Endothelial cell (in vitro differentiated cells): ENCODE data around the gene ADAM33. TPM values are rescaled to one million over a fixed set of nuclear protein-coding genes. Genes with fewer than 3 reads are reported as not detected.

Source experiments
- DNase-seq: peaks from one replicate; pipeline ENCODE4 v3.0.0; 2021; ENCODE audit warnings: low spot score
- H3K27ac Mint-ChIP-seq: one replicate; pipeline ENCODE4 v1.8.0; 2021; ENCODE audit warnings: mixed read lengths, inconsistent platforms; ENCODE audit not compliant: unreplicated experiment
- H3K27me3 Mint-ChIP-seq: one replicate; pipeline ENCODE4 v1.8.0; 2021; ENCODE audit warnings: mild to moderate bottlenecking, moderate library complexity, mixed read lengths, inconsistent platforms; ENCODE audit not compliant: unreplicated experiment
- H3K36me3 Mint-ChIP-seq: one replicate; pipeline ENCODE4 v1.8.0; 2021; ENCODE audit warnings: mild to moderate bottlenecking, low read depth, mixed read lengths, inconsistent platforms; ENCODE audit not compliant: unreplicated experiment
- H3K4me1 Mint-ChIP-seq: one replicate; pipeline ENCODE4 v1.8.0; 2021; ENCODE audit warnings: mild to moderate bottlenecking, mixed read lengths, inconsistent platforms; ENCODE audit not compliant: unreplicated experiment
- H3K4me3 Mint-ChIP-seq: one replicate; pipeline ENCODE4 v1.8.0; 2021; ENCODE audit warnings: mild to moderate bottlenecking, mixed read lengths, inconsistent platforms; ENCODE audit not compliant: unreplicated experiment
- H3K9me3 Mint-ChIP-seq: one replicate; pipeline ENCODE4 v1.8.0; 2021; ENCODE audit warnings: mixed read lengths, inconsistent platforms; ENCODE audit not compliant: unreplicated experiment
- total RNA-seq: library from RNA; stranded (reverse); fragmentation: NEBNext Ultra II Directional; extraction: Animal tissue kit (Norgen Biotek cat#: 25700); gene quantifications from one replicate; pipeline ENCODE4 v1.2.1, GENCODE V29; 2021; ENCODE audit not compliant: unreplicated experiment
- TF ChIP-seq, protein P1 (sequence below): fragments of 200-600 bp; sonication (generic); IDR thresholded peaks from one replicate; pipeline ENCODE4 v1.5.0; 2021; ENCODE audit warnings: antibody characterized with exemption; ENCODE audit not compliant: unreplicated experiment

The ADAM33 gene
- total RNA-seq, 1 donor from 2014 or later, result 0.23 TPM

DNA sequence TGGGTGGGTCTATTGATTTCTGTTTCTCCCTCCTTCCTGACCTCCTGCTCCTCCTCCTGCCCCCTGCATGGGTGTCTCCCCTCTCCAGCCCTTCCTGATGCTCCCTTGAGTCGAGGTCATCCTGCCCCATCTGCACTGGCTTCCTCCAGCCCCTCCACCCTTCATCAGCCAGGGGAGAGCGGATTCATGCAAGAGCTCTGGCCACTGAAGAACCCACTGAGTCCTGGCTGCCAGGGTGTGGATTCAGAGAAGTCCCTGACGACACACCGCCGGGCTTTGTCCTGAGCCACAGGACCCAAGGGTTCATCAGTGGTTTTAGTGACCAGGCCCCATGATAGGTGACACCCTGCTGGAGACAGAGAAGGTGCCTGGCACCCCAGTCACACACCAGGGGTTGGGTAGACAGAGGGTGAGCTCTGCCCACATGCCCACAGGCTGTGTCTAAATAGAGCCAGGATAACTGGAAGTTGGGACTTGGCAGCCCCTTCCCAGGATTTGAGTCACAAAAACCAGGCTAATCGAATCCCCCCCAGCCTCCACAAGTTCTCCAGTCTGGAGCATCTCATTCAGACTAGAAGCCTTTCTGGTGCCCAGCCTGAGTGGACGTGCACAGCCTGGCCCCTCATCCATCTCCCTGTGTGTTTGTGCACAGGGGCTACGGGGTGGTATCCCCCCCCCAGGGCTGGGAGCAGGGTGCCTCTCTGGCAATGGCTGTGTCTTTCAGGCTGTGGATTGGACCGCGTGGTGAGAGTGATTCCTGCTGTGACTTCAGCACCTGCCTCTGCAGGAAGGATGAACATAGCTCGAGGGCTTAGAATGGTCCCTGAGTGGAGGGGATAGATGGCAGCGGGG is 19.8 kb downstream of the ADAM33 start:
- Mint-ChIP-seq H3K27me3 (peaks cover 12% of the 10 kb centered on the region), H3K4me1 (peaks cover 5% of the 10 kb centered on the region), H3K9me3 (no peaks in the 10 kb centered on the region), H3K36me3 (peaks cover 4% of the 10 kb centered on the region), H3K4me3 (no peak overlapping the region), H3K27ac (no peak overlapping the region)
- DNase-seq, result no peak
- TF ChIP-seq, protein P1, sequence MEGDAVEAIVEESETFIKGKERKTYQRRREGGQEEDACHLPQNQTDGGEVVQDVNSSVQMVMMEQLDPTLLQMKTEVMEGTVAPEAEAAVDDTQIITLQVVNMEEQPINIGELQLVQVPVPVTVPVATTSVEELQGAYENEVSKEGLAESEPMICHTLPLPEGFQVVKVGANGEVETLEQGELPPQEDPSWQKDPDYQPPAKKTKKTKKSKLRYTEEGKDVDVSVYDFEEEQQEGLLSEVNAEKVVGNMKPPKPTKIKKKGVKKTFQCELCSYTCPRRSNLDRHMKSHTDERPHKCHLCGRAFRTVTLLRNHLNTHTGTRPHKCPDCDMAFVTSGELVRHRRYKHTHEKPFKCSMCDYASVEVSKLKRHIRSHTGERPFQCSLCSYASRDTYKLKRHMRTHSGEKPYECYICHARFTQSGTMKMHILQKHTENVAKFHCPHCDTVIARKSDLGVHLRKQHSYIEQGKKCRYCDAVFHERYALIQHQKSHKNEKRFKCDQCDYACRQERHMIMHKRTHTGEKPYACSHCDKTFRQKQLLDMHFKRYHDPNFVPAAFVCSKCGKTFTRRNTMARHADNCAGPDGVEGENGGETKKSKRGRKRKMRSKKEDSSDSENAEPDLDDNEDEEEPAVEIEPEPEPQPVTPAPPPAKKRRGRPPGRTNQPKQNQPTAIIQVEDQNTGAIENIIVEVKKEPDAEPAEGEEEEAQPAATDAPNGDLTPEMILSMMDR, result no peak

GRCh38 chr20:3661060-3661813 is 20.6 kb downstream of the ADAM33 start:
- H3K36me3 Mint-ChIP-seq, result peaks cover 4% of the 10 kb centered on the region
- no peak for DNase-seq
- TF ChIP-seq, protein P1, result no peak
- peaks cover 12% of the 10 kb centered on the region for H3K27me3 Mint-ChIP-seq
- H3K4me3 Mint-ChIP-seq, result no peak overlapping the region
- peaks cover 5% of the 10 kb centered on the region for H3K4me1 Mint-ChIP-seq
- H3K9me3 Mint-ChIP-seq, result no peaks in the 10 kb centered on the region
- H3K27ac Mint-ChIP-seq, result no peak overlapping the region

- DNase-seq, result no peak
- TF ChIP-seq, protein P1, result no peak
- peaks cover 5% of the 10 kb centered on the region for H3K4me1 Mint-ChIP-seq
- no peak overlapping the region for H3K27ac Mint-ChIP-seq
- H3K27me3 Mint-ChIP-seq, result peaks cover 13% of the 10 kb centered on the region
- no peak overlapping the region for H3K4me3 Mint-ChIP-seq
- H3K9me3 Mint-ChIP-seq, result no peaks in the 10 kb centered on the region
- peaks cover 4% of the 10 kb centered on the region for H3K36me3 Mint-ChIP-seq
Observed at GRCh38 chr20:3660262-3661059, 21.3 kb downstream of the ADAM33 start.

GRCh38 chr20:3659492-3660261 is 22.1 kb downstream of the ADAM33 start:
- peaks cover 14% of the 10 kb centered on the region for H3K27me3 Mint-ChIP-seq
- no peak overlapping the region for H3K27ac Mint-ChIP-seq
- no peaks in the 10 kb centered on the region for H3K9me3 Mint-ChIP-seq
- H3K36me3 Mint-ChIP-seq, result peaks cover 4% of the 10 kb centered on the region
- no peak for DNase-seq
- peaks cover 5% of the 10 kb centered on the region for H3K4me1 Mint-ChIP-seq
- TF ChIP-seq, protein P1, result no peak
- H3K4me3 Mint-ChIP-seq, result no peak overlapping the region
